Kidney epithelial cell (primary cell): ENCODE data around the gene ALOX15. TPM values are rescaled to one million over a fixed set of nuclear protein-coding genes. Genes with fewer than 3 reads are reported as not detected.
A peak's percentile ranks its signal among the peaks of the same experiment; 100 is the strongest.

Source experiments
- DNase-seq: peaks from one replicate; pipeline ENCODE4 v3.0.0-alpha.2; 2010; ENCODE audit warnings: low read depth
- H3K27me3 ChIP-seq: 2 replicates; pipeline ENCODE4 v1.6.0; 2011; ENCODE audit warnings: low read length; ENCODE audit not compliant: control insufficient read depth, insufficient read depth
- H3K36me3 ChIP-seq: 2 replicates; pipeline ENCODE4 v1.5.1; 2011; ENCODE audit warnings: low read length; ENCODE audit not compliant: control insufficient read depth, insufficient read depth
- H3K4me3 ChIP-seq: 2 replicates; pipeline ENCODE4 v1.5.1; 2011; ENCODE audit warnings: low read depth, mild to moderate bottlenecking, control low read depth, low read length
- total RNA-seq: library from RNA; depleted of rRNA; stranded (reverse); fragments of >200 nt; gene quantifications from 2 replicates; pipeline ENCODE4 v1.2.3, GENCODE V29; 2015
- TF ChIP-seq, protein P1 (sequence below): IDR thresholded peaks from 2 replicates; pipeline ENCODE4 v1.5.1; 2011; ENCODE audit warnings: mild to moderate bottlenecking, moderate library complexity, low read length, control low read depth, inconsistent platforms; ENCODE audit not compliant: insufficient read depth, poor library complexity, severe bottlenecking

The ALOX15 gene
- total RNA-seq, 1 donor from 2014 or later = not detected

DNA sequence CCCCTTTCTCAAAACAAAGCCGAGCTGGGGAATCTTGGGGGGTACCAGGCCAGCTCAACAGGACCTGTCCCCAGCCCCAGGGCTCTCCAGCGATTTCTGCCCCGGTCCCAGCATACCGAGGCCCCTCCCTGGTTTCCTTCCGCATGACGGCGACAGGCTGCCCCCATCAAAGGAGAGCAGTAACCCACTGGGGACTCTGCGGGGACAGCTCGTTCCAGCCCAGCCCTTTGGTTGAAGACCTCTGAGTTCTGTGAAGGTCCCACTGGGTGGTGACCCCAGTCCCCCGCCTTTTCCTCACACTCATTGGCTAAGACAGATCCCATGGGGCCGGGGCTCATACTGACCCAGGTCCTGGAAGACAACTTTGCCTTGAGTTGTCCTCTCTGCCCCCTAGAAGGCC lies 53.1 kb downstream of the ALOX15 start:
- no peak for DNase-seq
- TF ChIP-seq, protein P1, sequence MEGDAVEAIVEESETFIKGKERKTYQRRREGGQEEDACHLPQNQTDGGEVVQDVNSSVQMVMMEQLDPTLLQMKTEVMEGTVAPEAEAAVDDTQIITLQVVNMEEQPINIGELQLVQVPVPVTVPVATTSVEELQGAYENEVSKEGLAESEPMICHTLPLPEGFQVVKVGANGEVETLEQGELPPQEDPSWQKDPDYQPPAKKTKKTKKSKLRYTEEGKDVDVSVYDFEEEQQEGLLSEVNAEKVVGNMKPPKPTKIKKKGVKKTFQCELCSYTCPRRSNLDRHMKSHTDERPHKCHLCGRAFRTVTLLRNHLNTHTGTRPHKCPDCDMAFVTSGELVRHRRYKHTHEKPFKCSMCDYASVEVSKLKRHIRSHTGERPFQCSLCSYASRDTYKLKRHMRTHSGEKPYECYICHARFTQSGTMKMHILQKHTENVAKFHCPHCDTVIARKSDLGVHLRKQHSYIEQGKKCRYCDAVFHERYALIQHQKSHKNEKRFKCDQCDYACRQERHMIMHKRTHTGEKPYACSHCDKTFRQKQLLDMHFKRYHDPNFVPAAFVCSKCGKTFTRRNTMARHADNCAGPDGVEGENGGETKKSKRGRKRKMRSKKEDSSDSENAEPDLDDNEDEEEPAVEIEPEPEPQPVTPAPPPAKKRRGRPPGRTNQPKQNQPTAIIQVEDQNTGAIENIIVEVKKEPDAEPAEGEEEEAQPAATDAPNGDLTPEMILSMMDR = no peak
- H3K27me3 ChIP-seq = peaks cover 42% of the 10 kb centered on the region
- H3K4me3 ChIP-seq = no peak overlapping the region
- no peaks in the 10 kb centered on the region for H3K36me3 ChIP-seq

DNA sequence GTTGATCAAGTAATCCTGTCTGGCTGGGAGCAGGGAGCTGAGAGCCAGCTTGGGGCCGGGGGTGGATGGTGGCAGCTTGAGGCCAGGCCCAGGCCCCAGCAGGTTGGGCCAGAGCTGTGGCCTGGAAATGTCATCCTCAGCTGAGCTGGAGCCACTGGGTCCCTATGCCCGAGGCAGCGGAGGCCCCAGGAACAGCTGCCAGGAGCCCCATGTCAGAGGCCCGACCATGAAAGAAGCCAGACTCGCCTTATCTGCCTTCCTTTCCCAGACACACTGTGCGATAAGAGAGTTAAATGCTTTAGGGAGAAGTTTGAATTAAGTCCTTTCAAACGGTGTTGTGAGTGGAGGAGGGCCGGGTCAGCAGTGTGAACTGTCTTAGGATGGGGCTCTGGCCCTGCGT lies 53.7 kb downstream of the ALOX15 start:
- TF ChIP-seq, protein P1 = no peak
- no peak overlapping the region for H3K4me3 ChIP-seq
- no peaks in the 10 kb centered on the region for H3K36me3 ChIP-seq
- DNase-seq = no peak
- peaks cover 47% of the 10 kb centered on the region for H3K27me3 ChIP-seq

DNA sequence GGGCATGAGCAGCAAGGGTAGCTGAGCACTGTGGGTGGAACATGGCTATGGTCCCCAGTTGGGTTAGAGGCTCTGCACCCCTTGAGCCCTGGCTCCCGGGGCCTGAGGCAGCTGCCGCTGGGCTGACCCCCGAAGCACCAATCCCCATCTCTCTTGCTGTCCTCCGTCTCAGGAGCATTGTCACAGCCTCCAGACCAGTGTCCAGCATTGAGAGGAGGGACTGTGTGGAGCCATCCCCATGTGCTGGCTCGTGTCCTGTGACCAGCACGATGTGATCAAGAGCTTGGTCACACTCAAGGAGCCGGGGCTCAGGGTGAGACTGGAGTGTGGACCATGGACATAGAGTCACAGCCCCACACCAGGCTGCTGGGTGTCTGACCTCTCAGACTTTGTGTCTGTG lies 54.3 kb downstream of the ALOX15 start:
- Histone ChIP-seq H3K27me3 (peaks cover 53% of the 10 kb centered on the region), H3K36me3 (no peaks in the 10 kb centered on the region), H3K4me3 (no peak overlapping the region)
- TF ChIP-seq, protein P1 = no peak
- DNase-seq = no peak

DNA sequence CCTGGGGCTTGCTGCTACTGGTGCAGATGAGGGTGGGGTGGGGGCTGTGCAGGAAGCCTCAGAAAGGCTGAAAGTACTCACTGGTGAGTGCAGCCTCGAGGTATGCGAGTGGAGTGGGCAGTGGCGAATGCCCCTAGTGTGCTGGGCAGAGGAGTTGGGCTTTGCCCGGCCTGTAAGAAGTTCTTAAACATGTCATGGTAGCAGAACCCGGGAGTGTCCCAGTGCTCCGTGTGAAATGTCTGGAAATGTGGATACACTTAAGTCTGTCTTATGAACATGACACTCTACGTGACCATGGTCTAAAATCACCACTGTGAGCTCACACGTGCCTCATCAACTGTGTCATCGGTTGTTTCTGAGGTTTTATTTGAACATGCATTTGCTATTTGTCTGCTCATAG lies 55.4 kb downstream of the ALOX15 start:
- TF ChIP-seq, protein P1 = no peak
- Histone ChIP-seq H3K4me3 (no peak overlapping the region), H3K36me3 (no peaks in the 10 kb centered on the region), H3K27me3 (peaks cover 63% of the 10 kb centered on the region)
- no peak for DNase-seq

DNA sequence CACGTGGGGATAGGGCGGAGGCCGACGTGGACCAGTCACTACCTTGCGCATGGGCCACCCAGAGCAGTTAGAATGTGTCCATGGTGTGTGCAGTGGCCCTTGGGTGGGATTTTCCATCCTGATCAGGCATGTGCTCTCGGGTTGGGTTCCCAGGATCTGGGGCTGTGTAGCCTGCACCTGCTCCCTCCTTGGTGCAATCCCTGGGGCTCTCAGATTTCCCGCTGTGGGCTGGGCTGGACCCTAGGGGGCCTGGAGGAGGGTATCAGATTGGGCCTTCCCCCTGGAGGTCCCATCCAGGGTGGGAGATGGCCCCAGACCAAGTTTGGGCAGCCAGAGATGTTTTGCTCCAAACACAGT lies 55.9 kb downstream of the ALOX15 start:
- DNase-seq = no peak
- no peak overlapping the region for H3K4me3 ChIP-seq
- H3K27me3 ChIP-seq = peaks cover 61% of the 10 kb centered on the region
- TF ChIP-seq, protein P1 = no peak
- H3K36me3 ChIP-seq = no peaks in the 10 kb centered on the region

DNA sequence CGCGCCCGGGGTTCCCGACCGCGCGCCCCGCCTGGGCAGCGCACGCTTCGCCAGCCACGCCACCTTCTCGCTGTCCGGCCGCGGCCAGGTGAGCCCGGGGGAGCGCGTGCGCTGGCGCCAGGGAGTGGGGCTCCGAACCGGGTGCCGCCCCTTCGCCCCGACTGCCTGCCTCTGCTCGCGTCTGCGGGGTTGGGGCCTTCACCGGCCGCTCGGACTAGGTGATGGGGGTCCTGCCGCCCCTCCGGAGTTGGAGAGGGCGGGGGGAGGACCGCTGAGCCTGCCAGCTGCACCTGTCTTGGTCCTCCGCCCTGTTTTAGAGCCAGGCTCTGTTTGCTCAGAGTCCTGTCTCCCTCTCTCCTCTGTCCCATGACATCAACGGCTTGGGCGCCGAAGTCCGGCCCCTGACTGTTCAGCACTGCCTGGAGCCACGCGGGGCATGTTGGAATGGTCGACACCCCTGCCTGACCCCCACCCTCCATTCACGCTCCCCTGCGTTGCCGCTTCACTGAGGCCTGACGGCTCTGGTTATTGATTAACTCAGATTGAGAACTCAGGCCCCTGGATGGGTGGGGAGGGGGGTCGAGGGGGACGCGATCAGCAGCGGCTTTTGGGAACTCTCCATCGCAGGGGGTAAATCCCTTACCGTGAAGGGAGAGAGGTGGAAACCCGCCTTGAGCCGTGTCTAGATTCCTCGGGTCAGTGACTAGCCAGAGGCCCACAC lies 56.4 kb downstream of the ALOX15 start:
- no peaks in the 10 kb centered on the region for H3K36me3 ChIP-seq
- peaks cover 62% of the 10 kb centered on the region for H3K27me3 ChIP-seq
- peak overlapping the region; percentile 43 for H3K4me3 ChIP-seq
- TF ChIP-seq, protein P1 = no peak
- DNase-seq = no peak
